CD4-positive, alpha-beta T cell treated with Interleukin-6 for 4 hours (primary cell): ENCODE measurements around the gene DOC2A.
A peak's percentile ranks its signal among the peaks of the same experiment; 100 is the strongest.

ENCODE experiments used
- DNase-seq: peaks from one replicate; pipeline ENCODE4 v3.0.0-alpha.2; 2020; ENCODE audit warnings: mixed read lengths

The DOC2A gene

DNA sequence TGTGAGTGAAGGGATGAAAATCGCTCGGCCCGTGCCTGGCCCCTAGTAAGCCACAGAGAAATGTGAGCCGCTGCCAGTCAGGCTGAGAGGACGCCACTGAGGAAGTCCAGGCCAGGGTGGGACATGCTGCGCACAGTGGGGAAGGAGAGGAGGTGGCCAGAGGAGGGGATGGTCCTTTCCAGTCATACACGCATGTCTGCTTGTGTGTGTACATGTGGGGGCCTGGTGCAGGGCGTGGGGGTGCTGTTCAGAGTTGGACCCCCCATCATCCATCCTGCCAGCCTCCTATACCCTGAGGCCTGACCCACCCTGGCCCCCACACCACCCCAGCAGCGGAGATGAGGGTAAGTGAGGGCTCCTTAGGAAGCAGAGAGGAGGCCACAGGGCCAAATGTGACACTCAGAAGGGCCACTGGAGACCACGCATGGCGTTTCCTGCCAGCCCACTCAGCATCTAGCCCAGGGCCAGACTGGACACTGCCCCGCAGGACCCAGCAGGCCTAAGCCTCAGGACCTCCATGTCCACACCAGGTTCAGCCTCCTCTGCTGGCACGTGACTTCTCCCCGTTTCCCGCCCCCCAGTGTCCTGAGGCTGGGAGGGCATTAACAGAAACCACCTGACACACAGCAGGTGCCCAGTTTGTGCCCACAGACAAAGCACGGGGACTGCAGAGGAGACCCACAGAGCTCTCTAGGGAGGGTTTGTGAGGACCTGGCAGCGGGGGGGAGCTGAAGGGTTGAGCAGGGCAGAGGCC, 7.0 kb downstream of the DOC2A start:
- no peak for DNase-seq

DNA sequence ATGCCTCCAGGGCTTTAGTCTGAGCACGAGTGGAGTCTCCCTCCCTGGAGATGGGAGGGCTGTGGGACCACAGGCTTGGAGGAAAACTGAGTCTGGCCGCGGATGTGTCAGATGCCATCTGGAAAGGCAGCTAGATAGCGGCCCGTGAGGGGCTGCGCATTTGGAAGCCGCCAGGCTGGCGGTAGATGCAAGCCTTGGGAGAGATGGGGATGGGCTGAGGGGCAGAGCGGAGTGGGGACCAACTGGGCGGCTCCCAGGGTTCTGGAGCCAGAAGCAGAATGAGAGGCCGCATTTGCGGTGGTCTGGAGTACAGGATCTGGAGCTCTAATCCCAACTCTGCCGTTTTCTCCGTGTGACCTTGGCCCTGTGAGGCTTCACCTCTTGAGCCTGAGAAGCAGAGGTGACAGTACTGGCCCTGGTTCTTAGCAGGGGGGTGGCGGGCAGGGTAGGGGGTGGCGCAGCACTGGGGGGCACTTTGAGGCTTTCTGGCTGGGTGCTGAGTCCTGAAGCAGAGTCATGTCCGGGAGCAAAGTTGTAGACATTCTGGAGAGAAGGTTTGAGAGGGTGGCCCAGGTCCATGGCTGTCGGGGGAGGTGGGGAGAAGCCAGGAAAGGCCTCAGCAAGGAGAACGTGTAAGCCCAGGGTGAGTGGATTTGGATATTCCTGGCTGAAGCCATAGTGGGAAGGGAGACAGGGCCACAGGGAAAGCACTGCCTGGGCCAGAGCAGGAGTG, 8.0 kb downstream of the DOC2A start:
- no peak for DNase-seq

GRCh38 chr16:30000735-30001631, 9.8 kb downstream of the DOC2A start:
- no peak for DNase-seq

GRCh38 chr16:29999605-30000004, 11.2 kb downstream of the DOC2A start:
- no peak for DNase-seq

DNA sequence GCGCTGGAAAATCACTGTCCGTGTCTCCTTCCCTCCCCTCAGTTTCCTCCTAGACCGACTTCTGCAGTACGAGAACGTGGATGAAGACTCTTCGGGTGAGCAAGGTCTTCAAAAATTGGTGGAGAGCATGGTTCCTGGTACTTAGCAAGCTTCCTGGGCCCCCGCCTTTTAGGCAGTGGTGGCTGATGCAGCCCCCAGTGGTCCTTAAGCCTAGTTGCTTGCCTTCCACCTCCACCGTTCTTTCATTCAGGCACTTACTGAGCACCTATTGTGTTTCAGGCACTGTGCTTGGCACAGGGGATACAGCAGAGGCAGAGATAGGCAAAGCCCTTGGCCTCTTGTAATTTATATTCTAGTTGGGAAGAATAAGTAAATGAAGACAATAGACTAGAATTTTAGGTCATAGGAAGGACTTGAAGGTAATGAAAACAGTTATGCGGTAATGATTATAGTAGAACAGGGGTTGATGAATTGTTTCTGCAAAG, 14.0 kb downstream of the DOC2A start:
- DNase-seq, result no peak

DNA sequence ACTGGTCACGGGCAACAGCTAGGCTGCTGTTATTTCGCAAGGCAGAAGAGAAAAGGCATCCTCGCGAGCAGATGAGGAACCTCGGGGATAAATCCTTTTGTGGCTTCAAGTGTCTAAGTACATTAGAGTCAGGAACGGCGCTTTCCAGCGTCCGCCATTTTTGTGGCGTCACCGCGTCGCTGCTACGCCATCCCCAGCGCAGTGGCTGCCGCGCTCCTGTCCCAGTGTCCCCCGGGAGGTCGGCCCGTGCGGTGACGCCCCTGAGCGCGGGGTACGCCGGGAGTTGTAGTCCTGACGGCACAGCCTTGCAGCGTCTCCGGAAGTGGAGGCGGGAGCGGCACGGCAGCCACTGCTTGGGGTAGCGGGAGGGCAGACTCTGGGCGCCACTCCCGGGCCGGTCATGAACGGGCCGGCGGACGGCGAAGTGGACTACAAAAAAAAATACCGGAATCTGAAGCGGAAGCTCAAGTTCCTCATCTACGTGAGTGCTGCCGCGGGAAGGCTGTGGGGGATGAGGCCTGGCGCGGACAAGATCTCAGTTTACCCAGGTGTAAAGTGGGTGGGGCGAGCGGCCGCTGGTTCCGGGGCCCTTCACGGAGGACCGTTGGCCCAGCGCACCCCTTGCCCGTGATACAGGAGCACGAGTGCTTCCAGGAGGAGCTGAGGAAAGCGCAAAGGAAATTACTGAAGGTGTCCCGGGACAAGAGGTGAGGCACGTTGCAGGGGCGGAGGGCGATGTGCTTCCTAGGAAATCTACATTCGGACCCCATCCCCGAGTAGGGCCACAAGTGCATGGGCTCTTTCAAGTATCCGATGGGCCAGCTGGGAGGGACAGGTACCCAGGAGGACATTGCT, 14.7 kb downstream of the DOC2A start, which contains the start of gene INO80E:
Gene INO80E, plus strand, starts transcription at position 331 of the 855 bp plus-strand sequence. Its CDS starts 70 bp downstream, at position 401.
- peak; percentile 99 for DNase-seq

DNA sequence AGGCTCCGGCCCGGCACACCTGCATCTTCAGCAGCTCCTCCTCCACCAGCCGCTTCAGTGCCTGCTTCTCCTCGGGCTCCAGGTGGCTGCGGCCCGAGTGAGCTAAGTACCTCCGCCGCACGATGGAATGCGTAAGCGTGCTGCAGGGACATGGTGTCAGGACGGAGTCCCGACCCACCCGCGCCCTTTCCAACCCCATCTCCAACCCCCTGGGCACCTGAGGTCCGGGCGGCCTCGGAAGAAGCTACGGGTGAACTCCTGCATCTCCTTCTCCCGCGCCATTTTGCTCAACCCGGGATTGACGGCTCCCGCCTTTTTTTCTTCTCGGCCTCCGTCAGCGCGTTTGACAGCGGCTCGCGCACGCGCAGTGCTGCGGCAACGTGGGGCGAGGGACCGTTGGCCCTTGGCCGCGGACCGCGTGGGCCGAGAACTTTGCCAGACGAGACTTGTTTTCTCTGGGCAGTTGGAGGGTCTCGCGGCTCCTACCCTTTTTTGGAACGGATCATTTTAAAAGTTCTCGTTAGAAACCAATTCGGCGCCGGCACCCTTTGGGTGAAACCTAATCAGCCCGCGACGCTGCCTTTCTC, 15.4 kb downstream of the DOC2A start, which contains the start of gene HIRIP3:
Gene HIRIP3, minus strand, starts transcription at position 294 of the 587 bp plus-strand sequence. Its CDS starts 12 bp downstream, at position 282.
- peak; percentile 88 for DNase-seq

DNA sequence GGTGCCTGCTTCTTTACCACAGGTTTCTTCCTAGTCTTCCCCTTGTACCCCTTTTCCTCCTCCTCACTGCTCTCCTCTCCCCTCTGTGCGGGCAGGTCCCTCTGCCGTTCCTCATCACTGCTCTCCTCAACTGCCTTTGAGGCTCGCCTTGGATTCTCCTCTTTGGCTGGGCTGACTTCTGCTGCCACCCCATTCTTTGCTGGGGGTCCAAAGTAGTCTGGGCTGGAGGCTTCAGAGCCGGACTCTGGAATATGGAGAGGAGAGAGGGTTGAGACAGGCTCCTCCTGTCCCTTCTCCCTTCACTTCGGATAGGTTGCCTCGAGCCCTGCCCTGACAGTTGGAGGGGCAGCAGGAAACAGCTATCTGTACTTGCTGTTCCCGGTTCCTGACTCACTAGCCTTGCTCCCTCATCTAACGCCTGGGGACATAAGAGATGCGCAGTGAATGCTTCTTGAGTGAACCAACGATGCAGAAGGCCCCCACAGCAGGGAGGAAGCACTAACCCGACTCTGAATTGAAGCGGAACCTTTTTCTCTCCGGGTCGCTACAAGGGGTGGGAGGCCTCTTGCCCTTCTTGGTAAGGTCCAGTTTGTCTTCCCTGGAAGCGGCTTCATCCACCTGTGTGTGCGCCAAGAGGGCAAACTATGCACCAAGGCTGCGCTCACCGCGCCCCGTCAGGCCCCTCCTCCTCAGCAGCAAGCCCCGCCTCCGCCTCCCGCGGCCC, 16.1 kb downstream of the DOC2A start:
- DNase-seq, result peak; percentile 79

- no peak for DNase-seq
These were observed 16.8 kb downstream of the DOC2A start for GRCh38 chr16:29993903-29994599.

DNA sequence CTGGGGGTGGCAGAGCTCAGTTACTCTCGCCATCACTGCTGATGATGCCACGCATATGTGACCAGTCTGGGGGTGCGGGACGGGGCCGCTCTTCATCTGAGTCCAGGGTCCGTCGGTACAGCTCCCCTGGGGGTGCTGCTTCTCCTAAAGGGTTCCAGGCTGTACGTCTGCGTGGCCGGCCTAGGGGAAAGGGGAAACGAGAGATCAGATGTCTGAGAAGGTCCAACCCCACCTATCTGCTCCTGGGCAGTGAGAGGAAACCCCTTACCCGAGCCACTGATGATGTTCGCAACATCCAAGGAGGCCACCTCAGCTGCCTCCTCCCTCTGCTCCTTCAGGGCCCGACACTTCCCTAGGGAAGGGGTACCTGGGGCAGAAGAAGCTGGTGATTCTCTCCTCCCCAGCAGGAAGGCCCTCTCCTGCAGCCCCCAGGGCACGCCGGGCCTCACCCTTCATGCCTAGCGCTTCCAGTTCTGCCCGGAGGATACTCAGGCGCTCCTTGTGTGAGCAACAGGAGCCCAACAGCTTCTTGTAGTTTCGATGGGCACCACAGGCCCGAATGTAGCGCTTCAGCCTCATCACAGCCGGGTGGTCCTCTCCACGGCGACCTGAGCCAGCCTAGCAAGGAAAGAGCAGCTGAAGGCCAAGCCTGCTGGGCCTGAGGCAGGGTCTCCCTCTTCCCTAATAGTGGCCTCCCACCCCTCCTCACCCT, 17.5 kb downstream of the DOC2A start:
- no peak for DNase-seq

GRCh38 chr16:29992344-29992967, 18.4 kb downstream of the DOC2A start:
- DNase-seq, result no peak

- DNase-seq, result no peak
These were observed 19.3 kb downstream of the DOC2A start for GRCh38 chr16:29991571-29991904.

GRCh38 chr16:29990883-29991570, 19.8 kb downstream of the DOC2A start:
- no peak for DNase-seq

DNA sequence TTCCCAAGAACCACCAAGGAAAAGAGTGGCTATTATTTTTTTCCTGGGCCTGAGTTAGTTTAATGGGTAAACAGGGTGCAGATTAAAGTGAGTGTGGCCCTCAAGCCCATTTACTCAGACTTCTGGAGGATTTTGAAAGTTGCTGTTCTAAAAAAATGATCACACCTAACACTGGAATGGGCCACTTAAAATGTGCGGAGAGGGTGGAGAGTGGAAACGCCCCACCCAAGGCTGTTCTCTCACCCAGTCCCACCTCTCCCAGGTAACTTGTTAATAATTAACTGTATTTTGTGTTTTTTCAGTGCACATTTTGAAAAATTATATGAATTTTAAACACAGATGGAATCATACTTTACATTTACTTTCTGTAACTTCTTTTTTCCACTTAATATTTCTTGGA, 20.8 kb downstream of the DOC2A start:
- no peak for DNase-seq

- DNase-seq, result no peak
These were observed 21.5 kb downstream of the DOC2A start for GRCh38 chr16:29989111-29989858.

DNA sequence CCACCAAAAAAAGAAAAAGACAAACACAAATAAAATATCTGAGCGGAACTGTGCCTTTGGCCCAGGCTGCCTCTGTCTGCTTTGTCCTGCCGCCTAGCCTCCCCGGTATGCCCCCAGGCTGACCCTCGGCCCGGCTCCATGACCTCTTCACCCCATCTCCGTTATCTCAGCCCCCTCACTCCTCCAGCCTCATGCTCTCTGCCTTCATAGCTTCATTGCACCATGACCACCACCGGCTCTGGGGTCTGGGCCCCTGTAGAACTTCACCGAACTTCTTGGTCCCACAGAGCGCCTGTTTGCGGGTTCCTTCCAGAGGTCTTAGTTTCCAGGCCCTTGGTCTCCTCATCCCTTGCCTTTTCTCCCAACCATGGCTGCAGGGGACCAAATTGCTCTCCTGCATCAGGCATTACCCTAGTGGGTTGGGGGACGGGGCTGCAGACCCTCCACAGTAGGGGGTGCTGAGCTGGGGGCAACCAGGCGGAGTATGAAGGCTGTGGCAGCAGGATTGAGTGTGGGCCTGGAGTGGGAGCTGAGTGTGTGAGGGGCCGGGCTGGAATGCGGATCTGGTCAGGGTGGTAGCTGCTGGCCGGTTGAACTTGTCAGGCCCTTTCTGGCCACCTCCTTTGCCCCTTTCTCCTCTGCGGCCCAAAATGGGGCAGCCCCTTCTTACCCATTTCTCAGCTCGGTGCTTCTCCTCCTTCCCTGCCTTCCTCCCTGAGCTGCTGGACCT, 22.3 kb downstream of the DOC2A start:
- no peak for DNase-seq
